HCT116 (cell line): ENCODE measurements around the gene PXMP4. TPM values are rescaled to one million over a fixed set of nuclear protein-coding genes. Genes with fewer than 3 reads are reported as not detected.
"Not testable (repeated sequence)": the region's sequence is repeated elsewhere in the genome, so short reads cannot be mapped to it uniquely, and the experiment has no call there.

Experiments used
- ATAC-seq: fragments of 200-7000 bp; cut with Tn5 transposase; 2 replicates; pipeline ENCODE4 v1.9.1; 2020; ENCODE audit warnings: mild to moderate bottlenecking, moderate library complexity
- BruUV-seq: library from RNA; stranded (reverse); fragments of 400-500 nt; replicated peaks from 2 replicates; lab custom pipeline; 2021; lab: Mats Ljungman, UMichigan
- CTCF ChIA-PET: fragments of 300-600 bp; sonication (Branson Sonifier 250); formaldehyde crosslinking; loops from one replicate; lab custom pipeline; 2021; ENCODE audit warnings: antibody characterized with exemption; lab: Charles Lee
- POLR2A ChIA-PET: fragments of 300-600, 350-600 bp; sonication (Branson Sonifier 250); formaldehyde crosslinking; loops from one replicate; lab custom pipeline; 2021; ENCODE audit warnings: antibody characterized with exemption; lab: Charles Lee
- RAD21 ChIA-PET, 2 experiments: fragments of 300-600 bp; sonication (Branson Sonifier 250); formaldehyde crosslinking; loops; one replicate each; lab custom pipeline; 2023; ENCODE audit warnings: low total read pairs in 2 of 2; ENCODE audit not compliant: uncharacterized antibody in 2 of 2, unreplicated experiment in 2 of 2, low non-redundant PET in 1 of 2; lab: Charles Lee
- DNase-seq: peaks from one replicate; pipeline ENCODE4 v3.0.0-alpha.2; 2010; ENCODE audit warnings: low read depth, low spot score
- H2AFZ ChIP-seq: fragments of 200-600 bp; shearing (Covaris generic), sonication (generic); 2 replicates; pipeline ENCODE4 v1.6.1; 2017; ENCODE audit warnings: low read depth, mixed run types, mixed read lengths, antibody characterized with exemption, low read length; ENCODE audit not compliant: poor library complexity, severe bottlenecking
- H3K27ac ChIP-seq: 2 replicates; pipeline ENCODE4 v1.5.1; 2012; ENCODE audit warnings: low read depth, low read length
- H3K27me3 ChIP-seq: fragments of 200-600 bp; sonication (generic); 2 replicates; pipeline ENCODE4 v1.6.1; 2016; ENCODE audit warnings: mixed run types, low read length, mixed read lengths; ENCODE audit not compliant: insufficient read depth
- H3K36me3 ChIP-seq, 2 experiments: fragments of 200-500 bp in 1 of 2; fragments of 200-600 bp in 1 of 2; sonication (Bioruptor generic) in 1 of 2; sonication (generic) in 1 of 2; 2 replicates each; pipeline versions ENCODE4 v1.5.1 to v1.6.1; 2014 to 2016; ENCODE audit warnings: low read length in 2 of 2, inconsistent platforms in 1 of 2, mixed read lengths in 1 of 2, mixed run types in 1 of 2; ENCODE audit not compliant: insufficient read depth in 2 of 2, control insufficient read depth in 1 of 2
- H3K4me1 ChIP-seq, 2 experiments: fragments of 200-600 bp in 1 of 2; sonication (generic) in 1 of 2; 2 replicates each; pipeline versions ENCODE4 v1.5.1 to v1.6.1; 2012 to 2017; ENCODE audit warnings: low read length in 2 of 2, inconsistent platforms in 1 of 2, mild to moderate bottlenecking in 1 of 2, mixed read lengths in 1 of 2, mixed run types in 1 of 2, moderate library complexity in 1 of 2; ENCODE audit not compliant: insufficient read depth in 2 of 2, control insufficient read depth in 1 of 2
- H3K4me2 ChIP-seq: fragments of 200-600 bp; sonication (generic); 2 replicates; pipeline ENCODE4 v1.6.1; 2017; ENCODE audit warnings: mixed run types, low read length, mixed read lengths
- H3K4me3 ChIP-seq, 2 experiments: fragments of 200-600 bp in 1 of 2; sonication (generic) in 1 of 2; replicated peaks in 1 of 2; 2 replicates each; pipeline ENCODE4 v1.5.1; 2011 to 2016; ENCODE audit warnings: low read length in 2 of 2, control low read depth in 1 of 2, low read depth in 1 of 2, mild to moderate bottlenecking in 1 of 2, mixed read lengths in 1 of 2, mixed run types in 1 of 2
- H3K79me2 ChIP-seq: fragments of 200-600 bp; sonication (generic); 2 replicates; pipeline ENCODE4 v1.6.1; 2017; ENCODE audit warnings: mild to moderate bottlenecking, mixed run types, low read length, moderate library complexity, mixed read lengths; ENCODE audit not compliant: insufficient read depth
- H3K9ac ChIP-seq: fragments of 200-600 bp; sonication (generic); 2 replicates; pipeline ENCODE4 v1.6.1; 2016; ENCODE audit warnings: low read length, mixed read lengths
- H3K9me2 ChIP-seq: fragments of 200-600 bp; sonication (generic), shearing (Covaris generic); 2 replicates; pipeline ENCODE4 v1.6.1; 2017; ENCODE audit warnings: mixed run types, mild to moderate bottlenecking, moderate library complexity; ENCODE audit not compliant: insufficient read depth
- H3K9me3 ChIP-seq, 2 experiments: fragments of 200-500 bp in 1 of 2; fragments of 200-600 bp in 1 of 2; sonication (Bioruptor generic) in 1 of 2; sonication (generic) in 1 of 2; 2 replicates each; pipeline ENCODE4 v1.6.1; 2014 to 2017; ENCODE audit warnings: low read length in 2 of 2, mixed read lengths in 2 of 2, inconsistent platforms in 1 of 2, low read depth in 1 of 2, mild to moderate bottlenecking in 1 of 2, mixed run types in 1 of 2, moderate library complexity in 1 of 2; ENCODE audit not compliant: control insufficient read depth in 1 of 2, insufficient read depth in 1 of 2
- H4K20me1 ChIP-seq: fragments of 200-600 bp; sonication (generic), shearing (Covaris generic); 2 replicates; pipeline ENCODE4 v1.6.1; 2017; ENCODE audit warnings: mixed run types, mild to moderate bottlenecking, moderate library complexity; ENCODE audit not compliant: insufficient read depth
- CBX3 ChIP-seq: IDR thresholded peaks from 2 replicates; pipeline ENCODE4 v1.6.1; 2012; ENCODE audit warnings: low read depth
- CEBPB ChIP-seq: IDR thresholded peaks from 2 replicates; pipeline ENCODE4 v1.6.1; 2012; ENCODE audit warnings: low read depth
- CTCF ChIP-seq, 3 experiments: fragments of 200-600 bp in 1 of 3; sonication (generic) in 1 of 3; IDR thresholded peaks in 2 of 3; conservative IDR thresholded peaks in 1 of 3; 2 replicates each; pipeline ENCODE4 v1.5.1; 2012 to 2017; ENCODE audit warnings: low read depth in 2 of 3, low read length in 2 of 3, antibody characterized with exemption in 1 of 3, borderline replicate concordance in 1 of 3, control low read depth in 1 of 3, mild to moderate bottlenecking in 1 of 3, mixed read lengths in 1 of 3, mixed run types in 1 of 3, moderate library complexity in 1 of 3; ENCODE audit not compliant: insufficient read depth in 1 of 3
- EGR1 ChIP-seq: IDR thresholded peaks from 2 replicates; pipeline ENCODE4 v1.6.1; 2012; ENCODE audit warnings: low read depth
- POLR2A ChIP-seq: IDR thresholded peaks from 2 replicates; pipeline ENCODE4 v1.7.0; 2011; ENCODE audit warnings: borderline replicate concordance; ENCODE audit not compliant: insufficient read depth, insufficient read length; ENCODE audit errors: extremely low read depth
- POLR2AphosphoS5 ChIP-seq: IDR thresholded peaks from 2 replicates; pipeline ENCODE4 v1.6.1; 2011; ENCODE audit warnings: mild to moderate bottlenecking, low read depth, low read length, moderate library complexity
- SIN3A ChIP-seq: IDR thresholded peaks from 2 replicates; pipeline ENCODE4 v1.6.1; 2012; ENCODE audit warnings: low read depth
- SP1 ChIP-seq: IDR thresholded peaks from 2 replicates; pipeline ENCODE4 v1.6.1; 2012; ENCODE audit warnings: low read depth
- SRF ChIP-seq: IDR thresholded peaks from 2 replicates; pipeline ENCODE4 v1.6.1; 2012; ENCODE audit warnings: low read depth
- intact Hi-C: fragments of 100-400 bp; cut with micrococcal nuclease; formaldehyde crosslinking; loops from 2 replicates; pipeline ENCODE4 v1.10.0; 2022
- total RNA-seq: library from RNA; stranded (reverse); gene quantifications from one replicate; pipeline ENCODE4 v1.2.1, GENCODE V29; 2021; ENCODE audit not compliant: unreplicated experiment

The PXMP4 gene
- total RNA-seq, 1 experiment from 2014 or later, result 9.6 TPM

DNA sequence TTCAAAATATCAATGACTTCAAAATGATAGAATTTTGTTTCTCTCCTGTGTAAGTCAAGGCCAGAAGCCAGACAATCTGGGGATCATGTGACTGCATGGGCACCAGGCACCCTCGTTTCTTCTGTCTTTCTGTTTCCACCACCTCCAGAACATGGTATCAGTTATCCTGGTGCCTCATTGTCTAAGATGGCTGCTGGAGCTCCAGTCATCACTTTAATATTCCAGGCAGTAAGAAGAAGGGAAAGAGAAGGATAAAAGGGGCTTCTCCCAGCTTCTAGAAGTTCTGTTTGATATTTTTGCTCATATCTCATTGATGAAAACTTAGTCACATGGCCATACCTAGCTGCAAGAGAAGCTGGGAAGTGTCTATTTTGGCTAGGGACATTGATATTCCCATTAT lies 37.3 kb upstream of the PXMP4 start (continued):
- TF ChIP-seq POLR2AphosphoS5 (no peak), SIN3A (no peak), CBX3 (no peak), SP1 (no peak), CEBPB (no peak)

DNA sequence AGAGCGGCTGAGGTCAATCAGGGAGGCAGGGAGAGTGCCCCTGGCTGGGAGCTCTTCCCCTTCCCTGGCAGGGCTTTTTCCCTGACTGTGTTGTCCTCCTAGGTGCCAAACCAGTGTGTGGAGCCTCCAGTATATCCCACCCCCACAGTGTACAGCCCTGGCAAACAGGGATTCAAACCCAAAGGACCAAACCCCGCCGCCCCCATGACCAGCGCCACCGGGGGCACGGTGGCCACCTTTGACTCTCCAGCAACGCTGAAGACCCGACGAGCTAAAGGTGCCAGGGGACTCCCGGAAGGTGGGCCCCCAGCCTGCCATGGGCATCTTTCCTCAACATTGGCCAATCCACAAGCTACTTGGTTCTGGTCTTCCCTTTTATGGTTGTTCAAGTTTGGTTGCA lies 36.9 kb upstream of the PXMP4 start:
- DNase-seq (no peak), ATAC-seq (no peak)
- CTCF ChIA-PET, result no interaction called here
- Histone ChIP-seq H3K79me2 (no peaks in the 10 kb centered on the region), H3K4me3 (no peak overlapping the region), H3K27me3 (no peaks in the 10 kb centered on the region), H4K20me1 (no peaks in the 10 kb centered on the region), H3K9me2 (no peaks in the 10 kb centered on the region), H3K36me3 (peaks cover 0 to 19% of the 10 kb centered on the region in 2 experiments; a peak in 1 of 4 replicates), H3K4me1 (no peaks in the 10 kb centered on the region), H3K27ac (no peak overlapping the region), H3K9me3 (no peaks in the 10 kb centered on the region), H2AFZ (no peak overlapping the region), H3K9ac (no peak overlapping the region), H3K4me2 (no peak overlapping the region)
- POLR2A ChIA-PET, result no interaction called here
- RAD21 ChIA-PET, result no interaction called here
- BruUV-seq, result no TSS peak
- no peak for TF ChIP-seq POLR2A
- TF ChIP-seq SRF, result no peak
- TF ChIP-seq EGR1, result no peak
- no peak for TF ChIP-seq CTCF (IDR thresholded peaks at IDR 0.05 in 2 of 3, conservative IDR thresholded peaks at IDR 0.05 in 1 of 3; ENCODE audit: borderline replicate concordance in 1 of 3, insufficient read depth in 1 of 3, low read depth in 2 of 3, low read length in 2 of 3)
- intact Hi-C loops, result no loop called here

DNA sequence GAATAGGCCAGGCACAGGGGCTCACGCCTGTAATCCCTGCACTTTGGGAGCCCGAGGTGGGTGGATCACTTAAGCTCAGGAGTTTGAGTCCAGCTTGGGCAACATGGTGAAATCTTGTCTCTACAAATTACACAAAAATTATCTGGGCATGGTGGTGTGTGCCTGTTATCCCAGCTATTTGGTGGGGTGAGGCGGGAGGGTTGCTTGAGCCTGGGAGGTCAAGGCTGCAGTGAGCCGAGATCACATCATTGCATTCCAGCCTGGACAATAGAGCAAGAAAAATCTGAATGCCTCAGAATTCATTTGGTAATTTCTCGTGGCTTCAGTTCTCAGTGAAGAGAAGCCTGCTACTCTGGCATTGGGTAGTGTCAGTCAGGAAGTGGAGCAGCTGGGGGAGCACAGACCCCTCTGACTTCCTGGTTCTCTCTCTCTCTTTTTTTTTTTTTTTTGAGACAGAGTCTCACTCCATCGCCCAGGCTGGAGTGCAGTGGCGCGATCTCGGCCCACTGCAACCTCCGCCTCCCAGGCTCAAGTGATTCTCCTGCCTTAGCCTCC lies 35.9 kb upstream of the PXMP4 start:
- POLR2A ChIA-PET, ATAC-seq, CTCF ChIA-PET: not testable (repeated sequence)

More for the DNA sequence above, 35.9 kb upstream of the PXMP4 start:
- H3K27me3 ChIP-seq, H3K9ac ChIP-seq, H3K27ac ChIP-seq, H3K9me3 ChIP-seq, H4K20me1 ChIP-seq, H3K4me2 ChIP-seq, H3K79me2 ChIP-seq, H3K4me3 ChIP-seq, BruUV-seq, H3K9me2 ChIP-seq, intact Hi-C loops, H2AFZ ChIP-seq, DNase-seq, H3K4me1 ChIP-seq, RAD21 ChIA-PET: not testable (repeated sequence)
- peaks cover 0 to 19% of the 10 kb centered on the region in 2 experiments; a peak in 1 of 4 replicates for H3K36me3 ChIP-seq
